ENCODE results near the gene CUTA. TPM values are rescaled to one million over a fixed set of nuclear protein-coding genes. Genes with fewer than 3 reads are reported as not detected.
A peak's percentile ranks its signal among the peaks of the same experiment; 100 is the strongest.
"Not testable (repeated sequence)": the region's sequence is repeated elsewhere in the genome, so short reads cannot be mapped to it uniquely, and the experiment has no call there.

Gene CUTA
- polyA plus RNA-seq, 1 of the 3 experiments (the other 2 are of a cell fraction), result 444 TPM

DNA sequence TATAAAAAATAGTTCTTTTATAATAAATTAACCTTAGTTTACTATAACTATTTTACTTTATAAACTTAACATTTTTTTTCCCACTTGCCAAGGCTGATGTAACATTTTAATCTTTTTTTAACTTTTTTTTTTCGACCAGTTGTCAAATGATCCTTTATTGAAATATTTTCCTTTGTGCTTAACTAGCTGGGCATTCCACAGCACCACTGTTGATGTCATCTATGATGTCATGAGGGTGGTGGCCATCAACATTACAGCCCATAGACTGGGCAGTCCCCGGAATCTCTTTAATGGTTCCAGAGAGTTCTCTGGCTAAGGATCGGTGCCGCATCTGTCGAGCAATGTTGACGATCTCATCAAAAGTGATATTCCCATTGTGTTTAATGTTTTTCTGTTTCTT lies 18.0 kb downstream of the CUTA start:
- peaks cover 12 to 16% of the 10 kb centered on the region in 2 experiments for H3K36me3 ChIP-seq (replicated peaks in 1 of 2; ENCODE audit: control insufficient read depth in 1 of 2, insufficient read depth in 2 of 2, low read length in 1 of 2)
- H3K9me3 ChIP-seq; H3K27ac ChIP-seq (ENCODE audit: low read depth in 2 of 2, low read length in 1 of 2); H3K4me1 ChIP-seq (ENCODE audit: control insufficient read depth in 1 of 2, insufficient read depth in 2 of 2, low read depth in 1 of 2, low read length in 1 of 2); DNase-seq; H3K4me3 ChIP-seq (ENCODE audit: low read depth in 2 of 2, low read length in 1 of 2); H3K27me3 ChIP-seq (ENCODE audit: insufficient read depth); H3K9ac ChIP-seq; H3K9me2 ChIP-seq; H4K20me1 ChIP-seq (ENCODE audit: insufficient read depth); H3K4me2 ChIP-seq; H2AFZ ChIP-seq (ENCODE audit: low read depth); H3F3A ChIP-seq (replicated peaks; ENCODE audit: insufficient read depth); POLR2A ChIA-PET: not testable (repeated sequence)
- peaks cover 86% of the 10 kb centered on the region for H3K79me2 ChIP-seq (ENCODE audit: insufficient read depth)
- CTCF ChIA-PET, result interaction anchor here (1.5 kb wide), 1 partner anchor 111 kb away, joined by 4 read pairs; the partner anchor contains the start of gene WDR46
- 98% methylated on average over 6 of the region's 6 CpGs for WGBS (ENCODE audit: low lambda C conversion rate)

DNA sequence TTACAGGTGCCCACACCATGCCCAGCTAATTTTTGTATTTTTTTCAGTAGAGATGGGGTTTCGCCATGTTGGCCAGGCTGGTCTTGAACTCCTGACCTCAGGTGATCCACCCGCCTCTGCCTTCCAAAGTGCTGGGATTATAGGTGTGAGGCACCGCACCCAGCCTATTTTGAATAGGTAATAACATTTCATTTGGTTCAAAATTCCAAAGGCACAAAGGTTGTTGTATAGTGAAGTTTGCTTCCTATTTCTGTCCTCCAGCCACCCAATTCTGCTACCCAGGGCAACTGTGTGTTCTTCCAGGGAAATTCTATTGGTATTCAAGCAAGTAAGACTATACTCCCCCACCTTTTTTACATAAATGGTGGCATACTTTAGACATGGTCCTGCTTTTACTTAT lies 19.3 kb downstream of the CUTA start:
- H2AFZ ChIP-seq (ENCODE audit: low read depth); H3K4me2 ChIP-seq; H3K27ac ChIP-seq (ENCODE audit: low read depth in 2 of 2, low read length in 1 of 2); H3K9me2 ChIP-seq; H3K4me1 ChIP-seq (ENCODE audit: control insufficient read depth in 1 of 2, insufficient read depth in 2 of 2, low read depth in 1 of 2, low read length in 1 of 2); CTCF ChIA-PET; H3F3A ChIP-seq (replicated peaks; ENCODE audit: insufficient read depth); H4K20me1 ChIP-seq (ENCODE audit: insufficient read depth); H3K9ac ChIP-seq; DNase-seq; H3K9me3 ChIP-seq; POLR2A ChIA-PET; H3K27me3 ChIP-seq (ENCODE audit: insufficient read depth); H3K4me3 ChIP-seq (ENCODE audit: low read depth in 2 of 2, low read length in 1 of 2): not testable (repeated sequence)
- H3K79me2 ChIP-seq (ENCODE audit: insufficient read depth), result peaks cover 96% of the 10 kb centered on the region
- H3K36me3 ChIP-seq (replicated peaks in 1 of 2; ENCODE audit: control insufficient read depth in 1 of 2, insufficient read depth in 2 of 2, low read length in 1 of 2), result peaks cover 5 to 12% of the 10 kb centered on the region in 2 experiments
- 100% methylated on average over 3 of the region's 3 CpGs for WGBS (ENCODE audit: low lambda C conversion rate)

DNA sequence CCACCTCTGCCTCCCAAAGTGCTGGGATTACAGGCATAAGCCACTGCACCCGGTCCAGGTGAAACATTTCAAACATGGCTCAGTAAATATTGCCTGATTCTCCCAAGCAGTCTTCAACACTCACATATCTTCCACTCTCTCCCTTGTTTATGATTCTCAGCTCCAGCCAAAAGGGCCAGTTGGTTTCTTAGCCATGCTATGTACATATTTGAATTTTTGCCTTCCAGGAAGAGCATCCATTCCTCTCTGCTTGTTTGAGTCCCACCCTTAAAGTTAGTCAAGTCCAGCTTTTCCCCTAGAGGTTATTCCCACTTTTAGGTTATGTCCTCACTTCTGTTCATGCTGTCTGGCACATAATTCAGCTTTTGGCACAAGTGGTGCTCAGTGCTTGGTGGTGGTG lies 20.4 kb downstream of the CUTA start:
- ChIA-PET CTCF (interaction anchor here (1.5 to 6.2 kb wide), 2 partner anchors 9 to 28 kb away, joined by 8 to 20 read pairs; no protein-coding TSS in a partner anchor), POLR2A (interaction anchor here (0.9 kb wide), 1 partner anchor 21 kb away, joined by 4 read pairs; no protein-coding TSS in a partner anchor)
- H4K20me1 ChIP-seq (ENCODE audit: insufficient read depth), result peaks cover 9% of the 10 kb centered on the region; the same call in 1 of the 2 replicates
- TF ChIP-seq RAD21 (IDR thresholded peaks at IDR 0.05; ENCODE audit: low read length) (no peak), YY1 (IDR thresholded peaks at IDR 0.05; ENCODE audit: low read depth) (no peak), TAF1 (IDR thresholded peaks at IDR 0.05; ENCODE audit: borderline replicate concordance, low read depth, low read length) (no peak), EP300 (IDR thresholded peaks at IDR 0.05; ENCODE audit: borderline replicate concordance in 1 of 2, low read depth in 1 of 2, low read length in 1 of 2) (no peak), EZH2phosphoT487 (IDR thresholded peaks at IDR 0.05; ENCODE audit: borderline replicate concordance, low read depth) (no peak), MEF2A (IDR thresholded peaks at IDR 0.05; ENCODE audit: borderline replicate concordance, low read depth) (no peak), CHD2 (IDR thresholded peaks at IDR 0.05; ENCODE audit: low read length, partially characterized antibody) (no peak), NFIC (IDR thresholded peaks at IDR 0.05; ENCODE audit: borderline replicate concordance) (no peak), TCF12 (IDR thresholded peaks at IDR 0.05) (no peak), GABPA (IDR thresholded peaks at IDR 0.05; ENCODE audit: low read depth) (no peak)
- TF ChIP-seq, protein P1, sequence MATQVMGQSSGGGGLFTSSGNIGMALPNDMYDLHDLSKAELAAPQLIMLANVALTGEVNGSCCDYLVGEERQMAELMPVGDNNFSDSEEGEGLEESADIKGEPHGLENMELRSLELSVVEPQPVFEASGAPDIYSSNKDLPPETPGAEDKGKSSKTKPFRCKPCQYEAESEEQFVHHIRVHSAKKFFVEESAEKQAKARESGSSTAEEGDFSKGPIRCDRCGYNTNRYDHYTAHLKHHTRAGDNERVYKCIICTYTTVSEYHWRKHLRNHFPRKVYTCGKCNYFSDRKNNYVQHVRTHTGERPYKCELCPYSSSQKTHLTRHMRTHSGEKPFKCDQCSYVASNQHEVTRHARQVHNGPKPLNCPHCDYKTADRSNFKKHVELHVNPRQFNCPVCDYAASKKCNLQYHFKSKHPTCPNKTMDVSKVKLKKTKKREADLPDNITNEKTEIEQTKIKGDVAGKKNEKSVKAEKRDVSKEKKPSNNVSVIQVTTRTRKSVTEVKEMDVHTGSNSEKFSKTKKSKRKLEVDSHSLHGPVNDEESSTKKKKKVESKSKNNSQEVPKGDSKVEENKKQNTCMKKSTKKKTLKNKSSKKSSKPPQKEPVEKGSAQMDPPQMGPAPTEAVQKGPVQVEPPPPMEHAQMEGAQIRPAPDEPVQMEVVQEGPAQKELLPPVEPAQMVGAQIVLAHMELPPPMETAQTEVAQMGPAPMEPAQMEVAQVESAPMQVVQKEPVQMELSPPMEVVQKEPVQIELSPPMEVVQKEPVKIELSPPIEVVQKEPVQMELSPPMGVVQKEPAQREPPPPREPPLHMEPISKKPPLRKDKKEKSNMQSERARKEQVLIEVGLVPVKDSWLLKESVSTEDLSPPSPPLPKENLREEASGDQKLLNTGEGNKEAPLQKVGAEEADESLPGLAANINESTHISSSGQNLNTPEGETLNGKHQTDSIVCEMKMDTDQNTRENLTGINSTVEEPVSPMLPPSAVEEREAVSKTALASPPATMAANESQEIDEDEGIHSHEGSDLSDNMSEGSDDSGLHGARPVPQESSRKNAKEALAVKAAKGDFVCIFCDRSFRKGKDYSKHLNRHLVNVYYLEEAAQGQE (IDR thresholded peaks at IDR 0.05; ENCODE audit: low read depth, low read length), result no peak
- H3K9ac ChIP-seq, result no peak overlapping the region
- peaks cover 0 to 8% of the 10 kb centered on the region in 2 experiments; a peak in 3 of 4 replicates for H3K4me1 ChIP-seq (ENCODE audit: control insufficient read depth in 1 of 2, insufficient read depth in 2 of 2, low read depth in 1 of 2, low read length in 1 of 2)
- WGBS (ENCODE audit: low lambda C conversion rate), result 100% methylated on average over 1 of the region's 1 CpG
- peak overlapping the region; percentile 4; the same call in 1 of the 2 replicates for H2AFZ ChIP-seq (ENCODE audit: low read depth)
- no peak overlapping the region for H3K4me2 ChIP-seq
- H3K9me3 ChIP-seq, result no peaks in the 10 kb centered on the region
- peaks cover 0 to 1% of the 10 kb centered on the region in 2 experiments for H3K36me3 ChIP-seq (replicated peaks in 1 of 2; ENCODE audit: control insufficient read depth in 1 of 2, insufficient read depth in 2 of 2, low read length in 1 of 2)
- H3K27me3 ChIP-seq (ENCODE audit: insufficient read depth), result no peaks in the 10 kb centered on the region
- no peak overlapping the region for H3K27ac ChIP-seq (ENCODE audit: low read depth in 2 of 2, low read length in 1 of 2)
- peaks cover 96% of the 10 kb centered on the region for H3K79me2 ChIP-seq (ENCODE audit: insufficient read depth)
- DNase-seq, result no peak
- H3F3A ChIP-seq (replicated peaks; ENCODE audit: insufficient read depth), result no peaks in the 10 kb centered on the region
- no peak overlapping the region for H3K4me3 ChIP-seq (ENCODE audit: low read depth in 2 of 2, low read length in 1 of 2)
- H3K9me2 ChIP-seq, result no peaks in the 10 kb centered on the region

Data from SK-N-SH (cell line).